ENCODE measurements around the gene CPNE2. TPM values are rescaled to one million over a fixed set of nuclear protein-coding genes. Genes with fewer than 3 reads are reported as not detected.
A peak's percentile ranks its signal among the peaks of the same experiment; 100 is the strongest.

Gene CPNE2
- total and polyA plus RNA-seq, 2 of the 8 experiments (the other 6 are each of a cell fraction or from before 2014, with no cell fraction given) = 10.6 to 39.5 TPM

DNA sequence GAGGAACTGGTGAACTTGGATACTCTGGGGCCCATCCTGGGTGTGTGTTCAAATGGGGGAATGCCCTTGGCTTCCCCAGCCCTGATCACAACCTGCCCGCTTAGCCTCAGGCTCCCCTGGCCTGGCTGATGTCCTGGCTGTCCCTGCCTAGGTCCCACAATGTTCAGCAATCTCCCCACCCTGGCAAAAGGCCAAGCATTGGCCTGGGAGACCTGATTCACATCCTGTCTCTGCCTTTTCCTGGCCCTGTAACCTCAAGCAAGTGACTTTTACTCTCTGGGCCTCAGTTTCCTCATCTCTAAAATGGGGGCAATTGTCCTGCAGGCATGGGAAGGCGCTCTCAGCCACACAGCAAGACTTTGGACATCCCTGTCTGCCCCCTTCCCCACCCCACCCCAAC lies 14.4 kb downstream of the CPNE2 start:
- H3K79me2 ChIP-seq (ENCODE audit: control insufficient read depth in 1 of 2, insufficient read depth in 2 of 2, low read length in 2 of 2) = no peaks in the 10 kb centered on the region
- H3K36me3 ChIP-seq (ENCODE audit: control insufficient read depth in 2 of 4, insufficient read depth in 4 of 4, low read length in 3 of 4) = no peaks in the 10 kb centered on the region
- no peak overlapping the region for H4K8ac ChIP-seq (ENCODE audit: extremely low read depth, insufficient read depth, low read length)
- peaks cover 5% of the 10 kb centered on the region; the same call in 1 of the 2 replicates for H3K79me1 ChIP-seq (ENCODE audit: low read depth, low read length)
- no peak overlapping the region for H3K4me3 ChIP-seq (ENCODE audit: extremely low read depth in 1 of 4, insufficient read depth in 2 of 4, low read depth in 3 of 4, low read length in 4 of 4)
- H4K20me1 ChIP-seq (replicated peaks in 1 of 2; ENCODE audit: control insufficient read depth in 1 of 2, insufficient read depth in 2 of 2, low read length in 2 of 2) = no peaks in the 10 kb centered on the region
- peaks cover 3 to 13% (median 9%) of the 10 kb centered on the region in 4 experiments for H3K4me1 ChIP-seq (replicated peaks in 1 of 4; ENCODE audit: control insufficient read depth in 3 of 4, insufficient read depth in 4 of 4, low read length in 3 of 4)
- no peak overlapping the region for H4K91ac ChIP-seq (replicated peaks; ENCODE audit: insufficient read length, low read length)
- H2BK12ac ChIP-seq (ENCODE audit: low read depth, low read length) = 0 out of 2 replicates have a peak overlapping the region, but pooled peaks have one; percentile 27
- no peaks in the 10 kb centered on the region for H3K9me3 ChIP-seq (ENCODE audit: insufficient read depth in 2 of 2, low read depth in 1 of 2, low read length in 1 of 2)
- WGBS, 2 experiments (ENCODE audit: extremely low coverage in 1 of 2, insufficient coverage in 1 of 2, insufficient read length in 1 of 2, insufficient replicate concordance in 2 of 2, low coverage in 1 of 2, low lambda C conversion rate in 2 of 2, missing lambda C conversion rate in 1 of 2) = 100% methylated on average over 2 of the region's 2 CpGs; no CpG with 5 or more reads in 1 of the 2 experiments
- H4K5ac ChIP-seq (ENCODE audit: insufficient read length, low read depth, low read length) = no peak overlapping the region
- no peak for FAIRE-seq
- no peak for DNase-seq (ENCODE audit: low read depth in 1 of 2, low spot score in 2 of 2)
- no peaks in the 10 kb centered on the region for H3K23me2 ChIP-seq (ENCODE audit: low read depth, low read length)
- peak overlapping the region; percentile 2 for H3K4ac ChIP-seq (replicated peaks; ENCODE audit: insufficient read length, low read depth, low read length)
- no peak overlapping the region for H3K4me2 ChIP-seq (ENCODE audit: insufficient read depth in 1 of 2, low read depth in 2 of 2, low read length in 2 of 2)
- no peak overlapping the region for H3K9ac ChIP-seq (replicated peaks in 1 of 4; ENCODE audit: extremely low read depth in 1 of 4, low read depth in 3 of 4, low read length in 3 of 4)
- no peak overlapping the region for H2BK15ac ChIP-seq (ENCODE audit: low read length)
- no peak overlapping the region for H2AFZ ChIP-seq (ENCODE audit: low read length)
- no peak overlapping the region for H3K14ac ChIP-seq (ENCODE audit: insufficient read length)
- ChIA-PET POLR2A (ENCODE audit: partially characterized antibody) (interaction anchor here (1.7 to 2.0 kb wide), 2 partner anchors 12 to 44 kb away, joined by 4 to 6 read pairs; no protein-coding TSS in a partner anchor), CTCF (ENCODE audit: partially characterized antibody) (interaction anchor here (1.3 to 13.6 kb wide), 5 partner anchors 13 to 44 kb away, joined by 3 to 100 read pairs (median 5); partner anchors contain the start of gene CPNE2)
- H3K23ac ChIP-seq (ENCODE audit: insufficient read length) = no peak overlapping the region
- H3K27ac ChIP-seq (ENCODE audit: low read depth, low read length) = no peak overlapping the region
- H3K56ac ChIP-seq (replicated peaks; ENCODE audit: insufficient read length, low read depth, low read length) = no peak overlapping the region
- no peak overlapping the region for H2BK20ac ChIP-seq (ENCODE audit: low read length)
- no peak overlapping the region for H2BK120ac ChIP-seq (replicated peaks; ENCODE audit: low read depth, low read length)
- no peaks in the 10 kb centered on the region for H3K27me3 ChIP-seq (replicated peaks in 1 of 4; ENCODE audit: control insufficient read depth in 3 of 4, extremely low read depth in 1 of 4, insufficient read depth in 3 of 4, low read length in 3 of 4)
- H2AK5ac ChIP-seq (ENCODE audit: low read depth, low read length) = no peak overlapping the region
- peak overlapping the region; percentile 52; the same call in 1 of the 2 replicates for H2BK5ac ChIP-seq (ENCODE audit: low read depth, low read length)
- H3K18ac ChIP-seq (ENCODE audit: extremely low read depth, low read length) = no peak overlapping the region; the same call in 1 of the 2 replicates
